ENCODE measurements around the gene WDR48.
A peak's percentile ranks its signal among the peaks of the same experiment; 100 is the strongest.

The WDR48 gene

GRCh38 chr3:39028546-39028945 lies 23.3 kb upstream of the WDR48 start:
- Histone ChIP-seq H3K4me3 (ENCODE audit: low read depth in 1 of 2, low read length in 2 of 2) (no peak overlapping the region), H4K20me1 (ENCODE audit: insufficient read depth, low read length) (no peaks in the 10 kb centered on the region), H3K36me3 (ENCODE audit: insufficient read depth, low read length) (no peaks in the 10 kb centered on the region), H3K4me1 (ENCODE audit: insufficient read depth, low read length) (no peaks in the 10 kb centered on the region), H3K27me3 (ENCODE audit: insufficient read depth, low read length, poor library complexity) (peaks cover 9% of the 10 kb centered on the region), H3K79me2 (ENCODE audit: insufficient read depth, low read length) (no peaks in the 10 kb centered on the region), H3K9ac (ENCODE audit: low read depth, low read length) (no peak overlapping the region), H2AFZ (ENCODE audit: low read depth, low read length) (no peak overlapping the region), H3K27ac (ENCODE audit: low read length) (no peak overlapping the region), H3K4me2 (ENCODE audit: insufficient read depth, low read length) (no peak overlapping the region), H3K9me3 (ENCODE audit: insufficient read depth, low read length, severe bottlenecking) (no peaks in the 10 kb centered on the region)
- ATAC-seq (ENCODE audit: insufficient read depth, low read depth) (no peak), DNase-seq (no peak)
- TF ChIP-seq, protein P1, sequence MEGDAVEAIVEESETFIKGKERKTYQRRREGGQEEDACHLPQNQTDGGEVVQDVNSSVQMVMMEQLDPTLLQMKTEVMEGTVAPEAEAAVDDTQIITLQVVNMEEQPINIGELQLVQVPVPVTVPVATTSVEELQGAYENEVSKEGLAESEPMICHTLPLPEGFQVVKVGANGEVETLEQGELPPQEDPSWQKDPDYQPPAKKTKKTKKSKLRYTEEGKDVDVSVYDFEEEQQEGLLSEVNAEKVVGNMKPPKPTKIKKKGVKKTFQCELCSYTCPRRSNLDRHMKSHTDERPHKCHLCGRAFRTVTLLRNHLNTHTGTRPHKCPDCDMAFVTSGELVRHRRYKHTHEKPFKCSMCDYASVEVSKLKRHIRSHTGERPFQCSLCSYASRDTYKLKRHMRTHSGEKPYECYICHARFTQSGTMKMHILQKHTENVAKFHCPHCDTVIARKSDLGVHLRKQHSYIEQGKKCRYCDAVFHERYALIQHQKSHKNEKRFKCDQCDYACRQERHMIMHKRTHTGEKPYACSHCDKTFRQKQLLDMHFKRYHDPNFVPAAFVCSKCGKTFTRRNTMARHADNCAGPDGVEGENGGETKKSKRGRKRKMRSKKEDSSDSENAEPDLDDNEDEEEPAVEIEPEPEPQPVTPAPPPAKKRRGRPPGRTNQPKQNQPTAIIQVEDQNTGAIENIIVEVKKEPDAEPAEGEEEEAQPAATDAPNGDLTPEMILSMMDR (IDR thresholded peaks at IDR 0.05; ENCODE audit: borderline replicate concordance, extremely low read depth, low read length, poor library complexity, severe bottlenecking), result no peak
- TF ChIP-seq EZH2 (IDR thresholded peaks at IDR 0.05; ENCODE audit: borderline replicate concordance, low read depth, low read length, severe bottlenecking), result no peak

DNA sequence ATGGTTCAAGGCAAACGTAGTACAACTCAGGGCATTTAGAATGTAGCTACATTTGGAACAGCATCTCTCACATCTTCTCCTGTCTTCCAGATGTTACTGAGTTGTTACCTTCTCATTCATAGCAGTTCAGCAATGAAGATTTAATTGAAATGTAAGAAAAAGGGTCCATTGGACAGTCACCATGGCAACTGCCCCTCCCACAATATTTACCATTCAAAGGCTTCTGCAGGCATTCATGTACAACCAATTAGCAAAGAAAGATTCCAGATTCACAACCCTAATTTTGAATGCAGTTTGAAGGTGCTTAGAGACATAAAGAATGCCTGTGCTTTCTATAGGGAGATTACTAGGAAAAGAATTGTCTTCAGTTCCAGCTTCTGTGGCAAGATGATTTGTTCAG lies 22.3 kb upstream of the WDR48 start:
- TF ChIP-seq, protein P1 (IDR thresholded peaks at IDR 0.05; ENCODE audit: borderline replicate concordance, extremely low read depth, low read length, poor library complexity, severe bottlenecking), result no peak
- no peak for TF ChIP-seq EZH2 (IDR thresholded peaks at IDR 0.05; ENCODE audit: borderline replicate concordance, low read depth, low read length, severe bottlenecking)
- Histone ChIP-seq H3K27me3 (ENCODE audit: insufficient read depth, low read length, poor library complexity) (peaks cover 9% of the 10 kb centered on the region), H2AFZ (ENCODE audit: low read depth, low read length) (no peak overlapping the region), H3K4me2 (ENCODE audit: insufficient read depth, low read length) (no peak overlapping the region), H3K27ac (ENCODE audit: low read length) (no peak overlapping the region), H3K4me3 (ENCODE audit: low read depth in 1 of 2, low read length in 2 of 2) (no peak overlapping the region), H3K79me2 (ENCODE audit: insufficient read depth, low read length) (no peaks in the 10 kb centered on the region), H3K9me3 (ENCODE audit: insufficient read depth, low read length, severe bottlenecking) (no peaks in the 10 kb centered on the region), H4K20me1 (ENCODE audit: insufficient read depth, low read length) (no peaks in the 10 kb centered on the region), H3K36me3 (ENCODE audit: insufficient read depth, low read length) (no peaks in the 10 kb centered on the region), H3K9ac (ENCODE audit: low read depth, low read length) (no peak overlapping the region), H3K4me1 (ENCODE audit: insufficient read depth, low read length) (no peaks in the 10 kb centered on the region)
- ATAC-seq (ENCODE audit: insufficient read depth, low read depth) (no peak), DNase-seq (no peak)

GRCh38 chr3:39038165-39038564 lies 13.7 kb upstream of the WDR48 start:
- Histone ChIP-seq H3K36me3 (ENCODE audit: insufficient read depth, low read length) (no peaks in the 10 kb centered on the region), H3K4me3 (ENCODE audit: low read depth in 1 of 2, low read length in 2 of 2) (no peak overlapping the region), H4K20me1 (ENCODE audit: insufficient read depth, low read length) (no peaks in the 10 kb centered on the region), H3K4me2 (ENCODE audit: insufficient read depth, low read length) (no peak overlapping the region), H3K79me2 (ENCODE audit: insufficient read depth, low read length) (no peaks in the 10 kb centered on the region), H3K9ac (ENCODE audit: low read depth, low read length) (no peak overlapping the region), H3K4me1 (ENCODE audit: insufficient read depth, low read length) (no peaks in the 10 kb centered on the region), H3K27ac (ENCODE audit: low read length) (no peak overlapping the region), H2AFZ (ENCODE audit: low read depth, low read length) (no peak overlapping the region), H3K9me3 (ENCODE audit: insufficient read depth, low read length, severe bottlenecking) (no peaks in the 10 kb centered on the region), H3K27me3 (ENCODE audit: insufficient read depth, low read length, poor library complexity) (no peaks in the 10 kb centered on the region)
- TF ChIP-seq, protein P1 (IDR thresholded peaks at IDR 0.05; ENCODE audit: borderline replicate concordance, extremely low read depth, low read length, poor library complexity, severe bottlenecking), result no peak
- TF ChIP-seq EZH2 (IDR thresholded peaks at IDR 0.05; ENCODE audit: borderline replicate concordance, low read depth, low read length, severe bottlenecking), result no peak
- ATAC-seq (ENCODE audit: insufficient read depth, low read depth) (no peak), DNase-seq (no peak)

DNA sequence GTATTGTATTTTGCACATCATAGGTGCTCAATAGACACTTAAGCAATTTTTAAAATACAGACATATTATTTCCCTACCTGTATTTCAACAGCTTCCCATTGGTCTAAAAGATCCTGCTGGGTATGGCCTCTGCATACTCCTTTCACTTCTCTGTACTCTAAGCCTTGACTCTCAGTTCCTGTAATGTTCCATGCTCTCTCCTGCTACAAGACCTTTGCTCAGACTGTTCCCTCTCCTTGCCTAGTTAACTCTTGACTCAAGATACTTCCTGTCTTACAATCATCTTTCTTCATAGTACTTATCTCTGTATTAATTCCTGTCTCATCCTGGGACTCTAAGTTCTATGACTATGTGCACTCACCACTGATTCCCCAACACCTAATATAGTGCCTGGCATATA lies 1.8 kb upstream of the WDR48 start:
- Histone ChIP-seq H3K4me3 (ENCODE audit: low read depth in 1 of 2, low read length in 2 of 2) (no peak overlapping the region), H3K4me2 (ENCODE audit: insufficient read depth, low read length) (no peak overlapping the region), H3K4me1 (ENCODE audit: insufficient read depth, low read length) (peaks cover 23% of the 10 kb centered on the region), H3K9ac (ENCODE audit: low read depth, low read length) (no peak overlapping the region), H3K79me2 (ENCODE audit: insufficient read depth, low read length) (peaks cover 30% of the 10 kb centered on the region), H3K9me3 (ENCODE audit: insufficient read depth, low read length, severe bottlenecking) (no peaks in the 10 kb centered on the region), H2AFZ (ENCODE audit: low read depth, low read length) (peak overlapping the region; percentile 42; the same call in 1 of the 2 replicates), H4K20me1 (ENCODE audit: insufficient read depth, low read length) (peaks cover 5% of the 10 kb centered on the region; the same call in 1 of the 2 replicates), H3K27ac (ENCODE audit: low read length) (no peak overlapping the region), H3K27me3 (ENCODE audit: insufficient read depth, low read length, poor library complexity) (no peaks in the 10 kb centered on the region), H3K36me3 (ENCODE audit: insufficient read depth, low read length) (no peaks in the 10 kb centered on the region)
- TF ChIP-seq EZH2 (IDR thresholded peaks at IDR 0.05; ENCODE audit: borderline replicate concordance, low read depth, low read length, severe bottlenecking), result no peak
- TF ChIP-seq, protein P1 (IDR thresholded peaks at IDR 0.05; ENCODE audit: borderline replicate concordance, extremely low read depth, low read length, poor library complexity, severe bottlenecking), result no peak
- no peak for DNase-seq
- ATAC-seq (ENCODE audit: insufficient read depth, low read depth), result no peak
